SU-DHL-6 (cell line): Measurements from ENCODE around the gene CNTNAP5.

Source experiments
- H2AFZ ChIP-seq: fragments of 200-600 bp; sonication (generic); 2 replicates; pipeline ENCODE4 v1.6.1; 2014; ENCODE audit warnings: low read depth, mild to moderate bottlenecking, moderate library complexity, mixed read lengths, antibody characterized with exemption, low read length; ENCODE audit not compliant: severe bottlenecking
- H3F3A ChIP-seq: fragments of 200-600 bp; shearing (Covaris generic); 2 replicates; pipeline ENCODE4 v1.6.0; 2016; ENCODE audit warnings: antibody characterized with exemption, mild to moderate bottlenecking; ENCODE audit not compliant: insufficient read depth
- H3K27ac ChIP-seq: fragments of 200-600 bp; sonication (generic); 2 replicates; pipeline ENCODE4 v1.5.1; 2016; ENCODE audit warnings: low read depth, mild to moderate bottlenecking, low read length, moderate library complexity, mixed read lengths
- H3K27me3 ChIP-seq: fragments of 200-600 bp; sonication (generic), shearing (Covaris generic); 2 replicates; pipeline ENCODE4 v1.6.0; 2014; ENCODE audit warnings: mild to moderate bottlenecking, low read length
- H3K36me3 ChIP-seq: fragments of 200-600 bp; sonication (generic); 2 replicates; pipeline ENCODE4 v1.6.1; 2014; ENCODE audit warnings: mild to moderate bottlenecking, low read length, mixed read lengths
- H3K4me2 ChIP-seq: fragments of 300-600, 200-600 bp; shearing (Covaris generic), sonication (generic); 2 replicates; pipeline ENCODE4 v1.6.0; 2014; ENCODE audit warnings: low read length, low read depth, mild to moderate bottlenecking; ENCODE audit not compliant: poor library complexity, severe bottlenecking
- H3K4me3 ChIP-seq: fragments of 200-600 bp; sonication (generic); 2 replicates; pipeline ENCODE4 v1.5.1; 2014; ENCODE audit warnings: antibody characterized with exemption, low read length, mild to moderate bottlenecking, mixed read lengths; ENCODE audit not compliant: insufficient read depth, poor library complexity, severe bottlenecking
- H3K79me2 ChIP-seq: fragments of 200-600 bp; sonication (generic); 2 replicates; pipeline ENCODE4 v1.6.1; 2014; ENCODE audit warnings: mild to moderate bottlenecking, low read length, moderate library complexity; ENCODE audit not compliant: insufficient read depth
- H3K9ac ChIP-seq: fragments of 200-600 bp; sonication (generic); 2 replicates; pipeline ENCODE4 v1.7.0; 2014; ENCODE audit warnings: mild to moderate bottlenecking, low read length
- H3K9me2 ChIP-seq: fragments of 200-600 bp; sonication (generic); replicated peaks from 2 replicates; pipeline ENCODE4 v1.6.1; 2014; ENCODE audit warnings: low read length; ENCODE audit not compliant: insufficient read depth
- H3K9me3 ChIP-seq: fragments of 200-600 bp; sonication (generic); 2 replicates; pipeline ENCODE4 v1.6.1; 2014; ENCODE audit warnings: low read length, mixed read lengths; ENCODE audit not compliant: insufficient read depth
- H4K20me1 ChIP-seq: fragments of 200-600 bp; sonication (generic); 2 replicates; pipeline ENCODE4 v1.6.1; 2014; ENCODE audit warnings: low read depth, mild to moderate bottlenecking, antibody characterized with exemption, low read length, moderate library complexity, mixed read lengths
- EZH2phosphoT487 ChIP-seq: fragments of 200-600 bp; sonication (generic), shearing (Covaris generic); conservative IDR thresholded peaks from 2 replicates; pipeline ENCODE4 v1.6.1; 2018; ENCODE audit warnings: mild to moderate bottlenecking, antibody characterized with exemption, low read length, moderate library complexity, mixed read lengths
- TF ChIP-seq, protein P1 (sequence below): fragments of 200-600 bp; sonication (generic); IDR thresholded peaks from one replicate; pipeline ENCODE4 v1.5.1; 2017; ENCODE audit warnings: antibody characterized with exemption, mild to moderate bottlenecking, low read length, moderate library complexity; ENCODE audit not compliant: insufficient read depth, poor library complexity, severe bottlenecking

CNTNAP5 gene

DNA sequence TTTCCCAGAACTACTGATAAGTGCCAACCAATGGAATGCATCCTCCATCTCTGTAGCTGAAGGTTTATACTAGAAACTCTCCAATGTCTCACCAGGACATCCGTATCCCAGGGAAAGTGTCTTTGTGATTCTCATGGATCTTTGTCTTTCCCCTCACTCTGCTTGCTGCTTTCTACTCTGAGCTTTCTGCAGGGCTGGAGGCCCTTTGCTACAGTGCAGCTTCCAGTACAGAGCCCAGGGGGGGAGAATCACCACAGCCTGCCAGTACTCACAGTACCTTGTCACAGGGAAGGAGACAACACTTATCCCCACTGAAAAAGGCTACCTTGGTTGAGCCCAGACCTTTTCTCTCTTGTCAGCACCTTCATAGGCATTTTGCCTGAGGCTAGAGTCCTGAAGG, 627.0 kb downstream of the CNTNAP5 start:
- no peak overlapping the region for H3K4me2 ChIP-seq
- H3K27ac ChIP-seq: no peak overlapping the region
- H3K4me3 ChIP-seq: no peak overlapping the region
- H2AFZ ChIP-seq: no peak overlapping the region
- TF ChIP-seq, protein P1, sequence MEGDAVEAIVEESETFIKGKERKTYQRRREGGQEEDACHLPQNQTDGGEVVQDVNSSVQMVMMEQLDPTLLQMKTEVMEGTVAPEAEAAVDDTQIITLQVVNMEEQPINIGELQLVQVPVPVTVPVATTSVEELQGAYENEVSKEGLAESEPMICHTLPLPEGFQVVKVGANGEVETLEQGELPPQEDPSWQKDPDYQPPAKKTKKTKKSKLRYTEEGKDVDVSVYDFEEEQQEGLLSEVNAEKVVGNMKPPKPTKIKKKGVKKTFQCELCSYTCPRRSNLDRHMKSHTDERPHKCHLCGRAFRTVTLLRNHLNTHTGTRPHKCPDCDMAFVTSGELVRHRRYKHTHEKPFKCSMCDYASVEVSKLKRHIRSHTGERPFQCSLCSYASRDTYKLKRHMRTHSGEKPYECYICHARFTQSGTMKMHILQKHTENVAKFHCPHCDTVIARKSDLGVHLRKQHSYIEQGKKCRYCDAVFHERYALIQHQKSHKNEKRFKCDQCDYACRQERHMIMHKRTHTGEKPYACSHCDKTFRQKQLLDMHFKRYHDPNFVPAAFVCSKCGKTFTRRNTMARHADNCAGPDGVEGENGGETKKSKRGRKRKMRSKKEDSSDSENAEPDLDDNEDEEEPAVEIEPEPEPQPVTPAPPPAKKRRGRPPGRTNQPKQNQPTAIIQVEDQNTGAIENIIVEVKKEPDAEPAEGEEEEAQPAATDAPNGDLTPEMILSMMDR: no peak
- no peaks in the 10 kb centered on the region for H3K27me3 ChIP-seq
- no peak overlapping the region for H3K9ac ChIP-seq
- H3K9me2 ChIP-seq: no peaks in the 10 kb centered on the region
- H3K79me2 ChIP-seq: no peaks in the 10 kb centered on the region
- H4K20me1 ChIP-seq: no peaks in the 10 kb centered on the region
- no peaks in the 10 kb centered on the region for H3F3A ChIP-seq
- no peaks in the 10 kb centered on the region for H3K36me3 ChIP-seq
- no peaks in the 10 kb centered on the region for H3K9me3 ChIP-seq

DNA sequence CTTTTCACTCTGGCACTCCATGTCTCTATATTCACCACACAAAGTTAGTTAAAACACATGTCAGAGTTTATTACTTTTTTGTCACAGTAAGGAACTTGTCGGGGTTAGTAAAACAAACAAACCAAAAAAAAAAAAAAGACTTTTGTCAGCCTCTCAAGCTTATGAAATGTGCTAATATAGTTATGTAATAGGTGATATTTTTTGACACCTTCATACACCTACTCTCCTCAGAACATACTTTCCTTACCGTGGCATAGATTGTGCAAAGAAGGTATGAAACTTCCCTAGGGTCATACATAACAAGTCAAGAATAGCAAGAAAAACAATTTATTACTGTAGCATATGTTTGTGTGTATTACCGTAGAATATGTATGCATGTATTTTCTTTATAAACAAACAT, 633.3 kb downstream of the CNTNAP5 start:
- Histone ChIP-seq H3K27me3 (no peaks in the 10 kb centered on the region), H3K9me2 (no peaks in the 10 kb centered on the region), H2AFZ (no peak overlapping the region), H3K27ac (no peak overlapping the region), H3F3A (no peaks in the 10 kb centered on the region), H3K9ac (no peak overlapping the region), H3K4me3 (no peak overlapping the region), H3K36me3 (no peaks in the 10 kb centered on the region), H4K20me1 (no peaks in the 10 kb centered on the region), H3K4me2 (no peak overlapping the region), H3K79me2 (no peaks in the 10 kb centered on the region), H3K9me3 (no peaks in the 10 kb centered on the region)
- TF ChIP-seq, protein P1: no peak
- no peak for TF ChIP-seq EZH2phosphoT487

DNA sequence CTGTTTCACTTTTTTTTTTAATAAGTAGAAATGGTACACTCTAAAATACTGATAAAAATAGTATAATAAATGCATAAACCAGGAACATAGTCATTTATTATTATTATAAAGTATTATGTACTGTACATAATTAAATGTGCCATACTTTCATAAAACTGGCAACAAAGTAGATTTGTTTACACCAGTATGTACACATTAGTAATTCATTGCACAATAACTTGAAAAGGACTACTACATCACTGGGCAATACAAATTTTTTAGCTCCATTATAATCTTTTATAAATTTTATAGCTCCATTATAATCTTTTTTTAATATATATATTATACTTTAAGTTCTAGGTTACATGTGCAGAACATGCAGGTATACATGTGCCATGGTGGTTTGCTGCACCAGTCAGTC, 636.5 kb downstream of the CNTNAP5 start:
- H3K27ac ChIP-seq: no peak overlapping the region
- H3K27me3 ChIP-seq: no peaks in the 10 kb centered on the region
- no peak overlapping the region for H2AFZ ChIP-seq
- H3K4me3 ChIP-seq: no peak overlapping the region
- H3K9ac ChIP-seq: no peak overlapping the region
- H3K4me2 ChIP-seq: no peak overlapping the region
- H3K36me3 ChIP-seq: no peaks in the 10 kb centered on the region
- no peaks in the 10 kb centered on the region for H3K9me3 ChIP-seq
- H3K79me2 ChIP-seq: no peaks in the 10 kb centered on the region
- H4K20me1 ChIP-seq: no peaks in the 10 kb centered on the region
- H3F3A ChIP-seq: no peaks in the 10 kb centered on the region
- TF ChIP-seq, protein P1: no peak
- no peak for TF ChIP-seq EZH2phosphoT487
- no peaks in the 10 kb centered on the region for H3K9me2 ChIP-seq
